ENCODE results near the gene ABCA12. TPM values are rescaled to one million over a fixed set of nuclear protein-coding genes. Genes with fewer than 3 reads are reported as not detected.

Gene ABCA12
- total RNA-seq, 2 donors from 2014 or later = 0.02 TPM; not detected in 1

GRCh38 chr2:214985619-214986018, 152.8 kb downstream of the ABCA12 start:
- H3K4me3 Mint-ChIP-seq = no peak overlapping the region
- DNase-seq = no peak
- H3K36me3 Mint-ChIP-seq (ENCODE audit: insufficient read depth in 2 of 2) = no peaks in the 10 kb centered on the region
- H3K4me1 Mint-ChIP-seq (ENCODE audit: low read depth) = no peaks in the 10 kb centered on the region
- H3K27me3 Mint-ChIP-seq (ENCODE audit: low read depth) = no peaks in the 10 kb centered on the region
- no peak for ATAC-seq (replicated peaks in 1 of 2)
- H3K9me3 Mint-ChIP-seq = no peaks in the 10 kb centered on the region
- no peak overlapping the region for H3K27ac Mint-ChIP-seq

- no peaks in the 10 kb centered on the region for H3K4me1 Mint-ChIP-seq (ENCODE audit: low read depth)
- ATAC-seq (replicated peaks in 1 of 2) = no peak
- H3K9me3 Mint-ChIP-seq = peaks cover 0 to 4% of the 10 kb centered on the region in 2 donors
- H3K36me3 Mint-ChIP-seq (ENCODE audit: insufficient read depth in 2 of 2) = no peaks in the 10 kb centered on the region
- H3K27ac Mint-ChIP-seq = no peak overlapping the region
- DNase-seq = no peak
- H3K27me3 Mint-ChIP-seq (ENCODE audit: low read depth) = no peaks in the 10 kb centered on the region
- H3K4me3 Mint-ChIP-seq = no peak overlapping the region
Measured at GRCh38 chr2:214966420-214966819, 172.0 kb downstream of the ABCA12 start.

- no peak overlapping the region for H3K4me3 Mint-ChIP-seq
- no peak overlapping the region for H3K27ac Mint-ChIP-seq
- DNase-seq (no peak), ATAC-seq (replicated peaks in 1 of 2) (no peak)
- H3K4me1 Mint-ChIP-seq (ENCODE audit: low read depth) = no peaks in the 10 kb centered on the region
- H3K9me3 Mint-ChIP-seq = peaks cover 0 to 2% of the 10 kb centered on the region in 2 donors
- no peaks in the 10 kb centered on the region for H3K27me3 Mint-ChIP-seq (ENCODE audit: low read depth)
- H3K36me3 Mint-ChIP-seq (ENCODE audit: insufficient read depth in 2 of 2) = no peaks in the 10 kb centered on the region
Measured at GRCh38 chr2:214960677-214961076, 177.7 kb downstream of the ABCA12 start.

- no peaks in the 10 kb centered on the region for H3K27me3 Mint-ChIP-seq (ENCODE audit: low read depth)
- no peaks in the 10 kb centered on the region for H3K4me1 Mint-ChIP-seq (ENCODE audit: low read depth)
- DNase-seq (no peak), ATAC-seq (replicated peaks in 1 of 2) (no peak)
- H3K4me3 Mint-ChIP-seq = no peak overlapping the region
- no peaks in the 10 kb centered on the region for H3K9me3 Mint-ChIP-seq
- no peak overlapping the region for H3K27ac Mint-ChIP-seq
- H3K36me3 Mint-ChIP-seq (ENCODE audit: insufficient read depth in 2 of 2) = no peaks in the 10 kb centered on the region
Measured at GRCh38 chr2:214946949-214947348, 191.5 kb downstream of the ABCA12 start.

GRCh38 chr2:214934006-214934405, 204.4 kb downstream of the ABCA12 start:
- Mint-ChIP-seq H3K27me3 (ENCODE audit: low read depth) (no peaks in the 10 kb centered on the region), H3K9me3 (no peaks in the 10 kb centered on the region), H3K27ac (no peak overlapping the region), H3K4me3 (no peak overlapping the region), H3K36me3 (ENCODE audit: insufficient read depth in 2 of 2) (no peaks in the 10 kb centered on the region), H3K4me1 (ENCODE audit: low read depth) (no peaks in the 10 kb centered on the region)
- ATAC-seq (replicated peaks in 1 of 2) = no peak
- no peak for DNase-seq

- no peaks in the 10 kb centered on the region for H3K27me3 Mint-ChIP-seq (ENCODE audit: low read depth)
- H3K27ac Mint-ChIP-seq = no peak overlapping the region
- H3K9me3 Mint-ChIP-seq = no peaks in the 10 kb centered on the region
- no peak for ATAC-seq (replicated peaks in 1 of 2)
- no peaks in the 10 kb centered on the region for H3K36me3 Mint-ChIP-seq (ENCODE audit: insufficient read depth in 2 of 2)
- H3K4me1 Mint-ChIP-seq (ENCODE audit: low read depth) = no peaks in the 10 kb centered on the region
- no peak for DNase-seq
- H3K4me3 Mint-ChIP-seq = no peak overlapping the region
Measured at GRCh38 chr2:214904634-214905033, 233.8 kb downstream of the ABCA12 start.

- H3K9me3 Mint-ChIP-seq = no peaks in the 10 kb centered on the region
- H3K36me3 Mint-ChIP-seq (ENCODE audit: insufficient read depth in 2 of 2) = no peaks in the 10 kb centered on the region
- H3K4me1 Mint-ChIP-seq (ENCODE audit: low read depth) = no peaks in the 10 kb centered on the region
- DNase-seq (no peak), ATAC-seq (replicated peaks in 1 of 2) (no peak)
- H3K27ac Mint-ChIP-seq = no peak overlapping the region
- no peak overlapping the region for H3K4me3 Mint-ChIP-seq
- no peaks in the 10 kb centered on the region for H3K27me3 Mint-ChIP-seq (ENCODE audit: low read depth)
Measured at GRCh38 chr2:214904176-214904575, 234.2 kb downstream of the ABCA12 start.

- H3K27ac Mint-ChIP-seq = no peak overlapping the region
- no peak overlapping the region for H3K4me3 Mint-ChIP-seq
- no peaks in the 10 kb centered on the region for H3K4me1 Mint-ChIP-seq (ENCODE audit: low read depth)
- DNase-seq (no peak), ATAC-seq (replicated peaks in 1 of 2) (no peak)
- no peaks in the 10 kb centered on the region for H3K36me3 Mint-ChIP-seq (ENCODE audit: insufficient read depth in 2 of 2)
- H3K27me3 Mint-ChIP-seq (ENCODE audit: low read depth) = no peaks in the 10 kb centered on the region
- no peaks in the 10 kb centered on the region for H3K9me3 Mint-ChIP-seq
Measured at GRCh38 chr2:214902286-214902685, 236.1 kb downstream of the ABCA12 start.

- Mint-ChIP-seq H3K27ac (no peak overlapping the region), H3K9me3 (no peaks in the 10 kb centered on the region), H3K4me3 (no peak overlapping the region), H3K4me1 (ENCODE audit: low read depth) (no peaks in the 10 kb centered on the region), H3K36me3 (ENCODE audit: insufficient read depth in 2 of 2) (no peaks in the 10 kb centered on the region), H3K27me3 (ENCODE audit: low read depth) (no peaks in the 10 kb centered on the region)
- no peak for ATAC-seq (replicated peaks in 1 of 2)
- DNase-seq = no peak
Measured at GRCh38 chr2:214899751-214900150, 238.7 kb downstream of the ABCA12 start.

GRCh38 chr2:214896274-214896673, 242.2 kb downstream of the ABCA12 start:
- Mint-ChIP-seq H3K36me3 (ENCODE audit: insufficient read depth in 2 of 2) (no peaks in the 10 kb centered on the region), H3K27ac (no peak overlapping the region), H3K27me3 (ENCODE audit: low read depth) (no peaks in the 10 kb centered on the region), H3K4me3 (no peak overlapping the region), H3K9me3 (no peaks in the 10 kb centered on the region), H3K4me1 (ENCODE audit: low read depth) (no peaks in the 10 kb centered on the region)
- no peak for ATAC-seq (replicated peaks in 1 of 2)
- no peak for DNase-seq

GRCh38 chr2:214895469-214895868, 243.0 kb downstream of the ABCA12 start:
- H3K4me1 Mint-ChIP-seq (ENCODE audit: low read depth) = no peaks in the 10 kb centered on the region
- H3K9me3 Mint-ChIP-seq = no peaks in the 10 kb centered on the region
- H3K27ac Mint-ChIP-seq = no peak overlapping the region
- no peaks in the 10 kb centered on the region for H3K27me3 Mint-ChIP-seq (ENCODE audit: low read depth)
- no peak for ATAC-seq (replicated peaks in 1 of 2)
- no peak overlapping the region for H3K4me3 Mint-ChIP-seq
- no peak for DNase-seq
- H3K36me3 Mint-ChIP-seq (ENCODE audit: insufficient read depth in 2 of 2) = no peaks in the 10 kb centered on the region

- DNase-seq (no peak), ATAC-seq (replicated peaks in 1 of 2) (no peak)
- Mint-ChIP-seq H3K4me3 (no peak overlapping the region), H3K27ac (no peak overlapping the region), H3K4me1 (ENCODE audit: low read depth) (no peaks in the 10 kb centered on the region), H3K36me3 (ENCODE audit: insufficient read depth in 2 of 2) (no peaks in the 10 kb centered on the region), H3K27me3 (ENCODE audit: low read depth) (no peaks in the 10 kb centered on the region), H3K9me3 (no peaks in the 10 kb centered on the region)
Measured at GRCh38 chr2:214889301-214889700, 249.1 kb downstream of the ABCA12 start.

GRCh38 chr2:214881647-214882202, 256.7 kb downstream of the ABCA12 start:
- Mint-ChIP-seq H3K4me3 (no peak overlapping the region), H3K9me3 (peaks cover 0 to 3% of the 10 kb centered on the region in 2 donors), H3K27me3 (ENCODE audit: low read depth) (no peaks in the 10 kb centered on the region), H3K27ac (no peak overlapping the region), H3K36me3 (ENCODE audit: insufficient read depth in 2 of 2) (no peaks in the 10 kb centered on the region), H3K4me1 (ENCODE audit: low read depth) (no peaks in the 10 kb centered on the region)
- ATAC-seq (replicated peaks in 1 of 2) (no peak), DNase-seq (no peak)
